ENCODE measurements around the gene SCP2.

DNA sequence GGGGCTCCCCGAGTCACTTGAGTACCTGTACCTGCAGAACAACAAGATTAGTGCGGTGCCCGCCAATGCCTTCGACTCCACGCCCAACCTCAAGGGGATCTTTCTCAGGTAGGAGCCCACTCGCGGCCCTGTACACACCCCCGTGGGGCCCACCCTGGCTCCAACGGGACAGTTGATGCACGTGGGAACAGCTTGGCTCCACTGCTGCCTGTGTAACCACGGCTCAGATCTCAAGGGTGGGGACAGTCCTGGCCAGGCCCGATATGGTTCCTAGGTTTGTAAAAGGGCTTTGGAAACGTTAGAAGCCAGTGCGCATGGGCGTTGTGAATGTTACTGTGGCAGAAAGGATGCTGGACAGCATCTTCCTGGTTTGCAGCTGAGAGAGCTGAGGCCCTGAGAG, 153.7 kb downstream of the SCP2 start:
- TF ChIP-seq, protein P1, sequence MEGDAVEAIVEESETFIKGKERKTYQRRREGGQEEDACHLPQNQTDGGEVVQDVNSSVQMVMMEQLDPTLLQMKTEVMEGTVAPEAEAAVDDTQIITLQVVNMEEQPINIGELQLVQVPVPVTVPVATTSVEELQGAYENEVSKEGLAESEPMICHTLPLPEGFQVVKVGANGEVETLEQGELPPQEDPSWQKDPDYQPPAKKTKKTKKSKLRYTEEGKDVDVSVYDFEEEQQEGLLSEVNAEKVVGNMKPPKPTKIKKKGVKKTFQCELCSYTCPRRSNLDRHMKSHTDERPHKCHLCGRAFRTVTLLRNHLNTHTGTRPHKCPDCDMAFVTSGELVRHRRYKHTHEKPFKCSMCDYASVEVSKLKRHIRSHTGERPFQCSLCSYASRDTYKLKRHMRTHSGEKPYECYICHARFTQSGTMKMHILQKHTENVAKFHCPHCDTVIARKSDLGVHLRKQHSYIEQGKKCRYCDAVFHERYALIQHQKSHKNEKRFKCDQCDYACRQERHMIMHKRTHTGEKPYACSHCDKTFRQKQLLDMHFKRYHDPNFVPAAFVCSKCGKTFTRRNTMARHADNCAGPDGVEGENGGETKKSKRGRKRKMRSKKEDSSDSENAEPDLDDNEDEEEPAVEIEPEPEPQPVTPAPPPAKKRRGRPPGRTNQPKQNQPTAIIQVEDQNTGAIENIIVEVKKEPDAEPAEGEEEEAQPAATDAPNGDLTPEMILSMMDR (IDR thresholded peaks at IDR 0.05), result no peak
- no peak for TF ChIP-seq POLR2A (IDR thresholded peaks at IDR 0.05)
